Neural progenitor cell (in vitro differentiated cells): Measurements from ENCODE around the gene SPATC1L.

Source experiments
- CTCF ChIP-seq: fragments of 200-600 bp; sonication (generic); IDR thresholded peaks from 2 replicates; pipeline ENCODE4 v1.5.1; 2017; ENCODE audit warnings: antibody characterized with exemption, mild to moderate bottlenecking
- EZH2 ChIP-seq: fragments of 200-600 bp; sonication (generic); IDR thresholded peaks from 2 replicates; pipeline ENCODE4 v1.6.1; 2017; ENCODE audit warnings: antibody characterized with exemption, mild to moderate bottlenecking, moderate library complexity
- EZH2phosphoT487 ChIP-seq: fragments of 200-600 bp; sonication (generic); IDR thresholded peaks from 2 replicates; pipeline ENCODE4 v1.6.1; 2017; ENCODE audit warnings: antibody characterized with exemption

DNA sequence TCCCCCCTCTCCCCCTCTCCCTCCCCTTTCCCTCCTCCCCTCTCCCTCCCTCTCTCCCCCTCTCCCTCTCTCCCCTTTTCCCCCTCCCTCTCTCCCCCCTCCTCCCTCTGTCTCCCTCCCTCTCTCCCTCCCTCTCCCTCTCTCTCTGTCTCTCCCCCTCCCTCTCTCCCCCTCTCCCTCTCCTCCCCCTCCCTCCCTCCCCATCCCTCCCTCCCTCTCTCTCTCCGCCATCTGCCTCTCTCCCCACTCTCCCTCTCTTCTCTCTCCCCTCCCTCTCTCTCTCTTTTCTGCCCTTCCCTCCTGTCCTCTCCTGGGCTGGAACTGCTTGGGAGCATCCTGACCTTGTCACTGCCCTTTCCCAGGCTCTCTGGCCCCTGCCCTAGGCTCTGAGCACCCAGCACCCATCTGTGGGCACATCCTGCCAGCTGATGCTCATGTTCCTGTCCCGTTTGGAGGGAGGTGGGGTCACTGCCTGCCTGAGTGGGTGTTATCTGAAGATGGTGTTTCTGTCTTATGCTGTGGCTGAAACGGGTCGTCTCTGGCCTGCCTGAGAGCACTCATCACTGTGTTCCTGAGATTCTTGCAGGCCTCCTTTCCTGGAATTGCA lies 39.7 kb downstream of the SPATC1L start:
- TF ChIP-seq CTCF (no peak), EZH2 (no peak), EZH2phosphoT487 (no peak)
